Lower lobe of right lung (tissue), 2 donors: ENCODE data around the gene YIF1B. TPM values are rescaled to one million over a fixed set of nuclear protein-coding genes. Genes with fewer than 3 reads are reported as not detected.

Experiments used
- ATAC-seq, 2 donors: fragments of 200-7000 bp; cut with Tn5 transposase; one replicate each; pipeline ENCODE4 v1.9.1; 2020 to 2022; ENCODE audit warnings: mild to moderate bottlenecking in 2 of 2, moderate library complexity in 2 of 2
- DNase-seq: peaks from one replicate; pipeline ENCODE4 v3.0.0-alpha.2; 2020
- H3K27ac ChIP-seq: fragments of 200-600 bp; one replicate; pipeline ENCODE4 v1.8.0; 2022
- H3K27me3 ChIP-seq: fragments of 200-600 bp; one replicate; pipeline ENCODE4 v1.8.0; 2022; ENCODE audit warnings: low read depth
- H3K36me3 ChIP-seq: fragments of 200-600 bp; one replicate; pipeline ENCODE4 v1.8.0; 2022; ENCODE audit warnings: mild to moderate bottlenecking
- H3K4me1 ChIP-seq: fragments of 200-600 bp; one replicate; pipeline ENCODE4 v1.8.0; 2022
- H3K4me3 ChIP-seq: fragments of 200-600 bp; one replicate; pipeline ENCODE4 v1.8.0; 2022; ENCODE audit warnings: mild to moderate bottlenecking
- H3K9me3 ChIP-seq: fragments of 200-600 bp; one replicate; pipeline ENCODE4 v1.8.0; 2022
- intact Hi-C: fragments of 100-400 bp; cut with DNase I; formaldehyde crosslinking; loops from one replicate; pipeline ENCODE4 v1.11.0; 2022
- total RNA-seq: library from RNA; stranded (reverse); fragmentation: NEBNext Ultra II Directional; extraction: Animal tissue kit (Norgen Biotek cat#: 25700); gene quantifications from one replicate; pipeline ENCODE4 v1.2.1, GENCODE V29; 2021
- TF ChIP-seq, protein P1 (sequence below): fragments of 200-600 bp; IDR thresholded peaks from one replicate; pipeline ENCODE4 v1.8.0; 2022; ENCODE audit warnings: antibody characterized with exemption, mild to moderate bottlenecking
- donor health status: DM: no; HTN: yes; CAD: no; lungs with severe emphysema.

The YIF1B gene
- total RNA-seq, 1 donor from 2014 or later, result 38.9 TPM

DNA sequence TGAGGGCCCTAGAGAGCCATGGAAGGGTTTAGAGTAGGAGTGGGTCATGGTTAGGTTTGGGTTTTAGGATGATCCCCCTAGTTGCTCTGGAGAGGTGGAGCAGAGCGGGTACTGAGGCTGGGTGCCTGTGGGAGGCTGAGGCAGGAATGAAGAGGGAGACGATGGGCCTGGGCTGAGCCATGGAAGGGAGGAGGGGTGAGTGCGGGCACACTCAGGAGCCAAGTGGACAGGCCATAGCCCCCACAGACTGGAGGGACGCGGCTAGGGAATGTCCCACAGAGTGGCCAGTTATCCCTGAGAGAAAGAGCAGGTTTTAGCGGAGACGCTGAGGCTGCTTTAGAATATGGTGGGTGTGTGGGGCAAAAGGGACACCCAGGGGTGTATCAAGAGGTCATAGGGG is 13.9 kb upstream of the YIF1B start:
- Histone ChIP-seq H3K9me3 (no peaks in the 10 kb centered on the region), H3K4me1 (no peaks in the 10 kb centered on the region), H3K4me3 (no peak overlapping the region), H3K27me3 (no peaks in the 10 kb centered on the region), H3K27ac (no peak overlapping the region), H3K36me3 (peaks cover 40% of the 10 kb centered on the region)
- TF ChIP-seq, protein P1, sequence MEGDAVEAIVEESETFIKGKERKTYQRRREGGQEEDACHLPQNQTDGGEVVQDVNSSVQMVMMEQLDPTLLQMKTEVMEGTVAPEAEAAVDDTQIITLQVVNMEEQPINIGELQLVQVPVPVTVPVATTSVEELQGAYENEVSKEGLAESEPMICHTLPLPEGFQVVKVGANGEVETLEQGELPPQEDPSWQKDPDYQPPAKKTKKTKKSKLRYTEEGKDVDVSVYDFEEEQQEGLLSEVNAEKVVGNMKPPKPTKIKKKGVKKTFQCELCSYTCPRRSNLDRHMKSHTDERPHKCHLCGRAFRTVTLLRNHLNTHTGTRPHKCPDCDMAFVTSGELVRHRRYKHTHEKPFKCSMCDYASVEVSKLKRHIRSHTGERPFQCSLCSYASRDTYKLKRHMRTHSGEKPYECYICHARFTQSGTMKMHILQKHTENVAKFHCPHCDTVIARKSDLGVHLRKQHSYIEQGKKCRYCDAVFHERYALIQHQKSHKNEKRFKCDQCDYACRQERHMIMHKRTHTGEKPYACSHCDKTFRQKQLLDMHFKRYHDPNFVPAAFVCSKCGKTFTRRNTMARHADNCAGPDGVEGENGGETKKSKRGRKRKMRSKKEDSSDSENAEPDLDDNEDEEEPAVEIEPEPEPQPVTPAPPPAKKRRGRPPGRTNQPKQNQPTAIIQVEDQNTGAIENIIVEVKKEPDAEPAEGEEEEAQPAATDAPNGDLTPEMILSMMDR, result no peak
- ATAC-seq (no peak), DNase-seq (no peak)
- intact Hi-C loops, result no loop called here

DNA sequence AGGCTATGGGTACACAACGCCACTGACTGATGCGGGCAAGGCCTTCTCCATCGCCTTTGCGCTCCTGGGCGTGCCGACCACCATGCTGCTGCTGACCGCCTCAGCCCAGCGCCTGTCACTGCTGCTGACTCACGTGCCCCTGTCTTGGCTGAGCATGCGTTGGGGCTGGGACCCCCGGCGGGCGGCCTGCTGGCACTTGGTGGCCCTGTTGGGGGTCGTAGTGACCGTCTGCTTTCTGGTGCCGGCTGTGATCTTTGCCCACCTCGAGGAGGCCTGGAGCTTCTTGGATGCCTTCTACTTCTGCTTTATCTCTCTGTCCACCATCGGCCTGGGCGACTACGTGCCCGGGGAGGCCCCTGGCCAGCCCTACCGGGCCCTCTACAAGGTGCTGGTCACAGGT is 10.8 kb upstream of the YIF1B start:
- no peaks in the 10 kb centered on the region for H3K9me3 ChIP-seq
- TF ChIP-seq, protein P1, result no peak
- H3K4me3 ChIP-seq, result no peak overlapping the region
- peaks cover 17% of the 10 kb centered on the region for H3K4me1 ChIP-seq
- no peak overlapping the region for H3K27ac ChIP-seq
- H3K36me3 ChIP-seq, result peaks cover 46% of the 10 kb centered on the region
- intact Hi-C loops, result no loop called here
- DNase-seq, result no peak
- no peaks in the 10 kb centered on the region for H3K27me3 ChIP-seq
- ATAC-seq, result peak in 1 of 2 donors; percentile 5

DNA sequence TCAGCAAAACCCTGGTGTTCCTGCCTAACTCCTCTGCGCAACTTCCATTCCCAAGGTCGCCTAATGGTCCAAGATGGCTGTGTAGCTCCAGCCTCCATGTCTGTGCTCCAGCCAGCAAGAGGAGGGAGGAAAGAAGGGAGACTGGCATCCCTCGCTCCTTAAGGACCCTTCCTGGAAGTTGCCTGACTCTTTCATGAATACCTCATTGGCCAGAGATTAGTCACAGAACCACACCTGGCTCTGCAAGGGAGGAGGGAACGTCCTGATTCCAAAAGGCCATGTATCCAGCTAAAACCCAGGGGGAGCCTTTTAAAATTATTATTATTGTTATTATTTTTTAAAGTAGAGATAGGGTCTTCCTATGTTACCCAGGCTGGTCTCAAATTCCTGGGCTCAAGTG is 8.7 kb upstream of the YIF1B start:
- TF ChIP-seq, protein P1, result no peak
- intact Hi-C loops, result no loop called here
- no peak for DNase-seq
- Histone ChIP-seq H3K36me3 (peaks cover 46% of the 10 kb centered on the region), H3K27me3 (no peaks in the 10 kb centered on the region), H3K4me3 (no peak overlapping the region), H3K4me1 (peaks cover 33% of the 10 kb centered on the region), H3K9me3 (no peaks in the 10 kb centered on the region), H3K27ac (no peak overlapping the region)
- no peak for ATAC-seq

DNA sequence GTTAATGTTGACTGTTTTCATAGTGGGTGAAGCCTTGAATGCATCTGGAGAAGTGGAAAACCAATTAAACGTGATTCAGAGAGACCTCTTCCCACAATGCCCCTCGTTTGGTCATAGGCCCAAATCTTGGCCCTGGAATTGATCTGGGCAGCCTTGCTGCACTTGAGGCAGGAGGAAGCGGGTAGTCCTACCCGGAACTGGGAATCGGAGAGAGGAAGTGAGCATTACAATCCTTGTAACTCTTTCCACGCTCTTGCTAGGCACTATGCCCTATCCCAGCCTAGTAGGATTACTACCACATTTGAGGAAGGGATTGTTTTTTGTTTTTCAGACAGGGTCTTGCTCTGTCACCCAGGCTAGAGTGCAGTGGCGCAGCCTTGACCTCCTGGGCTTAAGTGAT is 7.5 kb upstream of the YIF1B start:
- H3K27me3 ChIP-seq, result no peaks in the 10 kb centered on the region
- no peak for DNase-seq
- ATAC-seq, result no peak
- TF ChIP-seq, protein P1, result no peak
- H3K4me1 ChIP-seq, result peaks cover 43% of the 10 kb centered on the region
- H3K4me3 ChIP-seq, result no peak overlapping the region
- intact Hi-C loops, result no loop called here
- H3K36me3 ChIP-seq, result peaks cover 42% of the 10 kb centered on the region
- H3K9me3 ChIP-seq, result no peaks in the 10 kb centered on the region
- no peak overlapping the region for H3K27ac ChIP-seq

DNA sequence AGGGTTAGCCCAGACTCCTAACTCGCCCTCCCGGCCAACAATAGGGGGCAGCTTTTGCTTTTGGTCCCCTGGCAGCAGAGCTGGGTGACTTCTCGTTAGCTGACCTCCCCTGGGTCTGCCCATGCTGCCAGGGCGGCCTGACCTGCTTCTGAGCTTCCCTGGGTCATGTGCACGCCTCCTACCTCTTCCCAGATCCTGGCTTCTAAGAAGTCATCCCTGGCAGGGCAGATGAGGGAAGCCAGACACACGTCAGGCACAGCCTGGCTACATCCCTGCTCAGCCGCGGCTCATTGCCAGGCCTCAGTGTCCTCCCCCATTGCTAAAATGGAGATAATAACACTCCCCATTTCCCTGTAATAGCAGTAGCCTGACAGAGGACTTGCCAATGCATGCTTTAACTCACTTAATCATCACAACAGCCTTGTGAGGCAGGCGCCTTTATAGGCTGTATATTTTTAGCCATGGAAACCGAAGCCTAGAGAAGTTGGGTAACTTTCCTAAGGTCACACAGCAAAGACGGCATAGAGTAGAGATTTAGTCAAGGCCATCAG is 6.0 kb upstream of the YIF1B start:
- ATAC-seq (peak in 1 of 2 donors; percentile 29), DNase-seq (no peak)
- TF ChIP-seq, protein P1, result no peak
- Histone ChIP-seq H3K9me3 (no peaks in the 10 kb centered on the region), H3K27me3 (no peaks in the 10 kb centered on the region), H3K36me3 (peaks cover 26% of the 10 kb centered on the region), H3K27ac (peak overlapping the region; percentile 89), H3K4me1 (peaks cover 52% of the 10 kb centered on the region), H3K4me3 (peak overlapping the region; percentile 75)
- intact Hi-C loops, result no loop called here
